ENCODE measurements around the gene PDZD8. TPM values are rescaled to one million over a fixed set of nuclear protein-coding genes. Genes with fewer than 3 reads are reported as not detected.

Gene PDZD8
- total and polyA plus RNA-seq, 2 donors (not counting 3 experiments of a cell fraction or from before 2014, with no cell fraction given) = 5.9 to 22.6 TPM

DNA sequence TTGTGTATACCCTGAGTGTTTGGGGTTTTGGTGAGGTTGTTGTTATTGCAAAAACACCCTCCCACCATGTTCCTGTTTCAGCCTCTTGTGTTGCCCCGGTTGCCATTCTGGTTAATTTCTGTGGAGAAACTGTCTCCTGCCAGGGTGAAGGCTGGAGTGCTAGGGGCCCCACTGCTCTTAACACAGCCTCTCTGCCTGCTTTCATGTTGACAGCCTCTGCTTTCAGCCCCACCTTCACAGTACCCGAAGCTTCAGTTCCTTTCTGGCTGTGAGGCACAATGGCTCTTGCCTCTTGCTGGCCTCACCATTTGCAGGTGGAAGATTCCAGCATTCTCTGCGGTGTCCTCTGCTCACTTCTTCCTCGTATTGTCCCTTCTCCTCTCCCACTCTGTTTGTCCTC lies 115.2 kb downstream of the PDZD8 start:
- CTCF ChIA-PET = no interaction called here

More for the DNA sequence above, 115.2 kb downstream of the PDZD8 start:
- Histone ChIP-seq H3K9me3 (replicated peaks; ENCODE audit: control insufficient read depth, insufficient read depth, low read length) (no peaks in the 10 kb centered on the region), H3K9ac (replicated peaks; ENCODE audit: extremely low read depth, insufficient read depth, low read length) (no peak overlapping the region), H3K4me3 (replicated peaks in 1 of 3; ENCODE audit: insufficient read depth in 1 of 3, low read depth in 1 of 3, low read length in 3 of 3) (no peak overlapping the region), H3K9me1 (replicated peaks; ENCODE audit: control insufficient read depth, extremely low read depth, insufficient read depth, low read length) (no peaks in the 10 kb centered on the region), H3K27ac (ENCODE audit: insufficient read depth, low read depth, low read length) (no peak overlapping the region), H3K4me1 (ENCODE audit: control insufficient read depth, extremely low read depth, insufficient read depth, low read length) (no peaks in the 10 kb centered on the region), H3K36me3 (ENCODE audit: control insufficient read depth in 2 of 2, extremely low read depth in 1 of 2, insufficient read depth in 2 of 2, low read length in 2 of 2) (no peaks in the 10 kb centered on the region), H3K27me3 (ENCODE audit: control insufficient read depth in 2 of 2, insufficient read depth in 2 of 2, low read length in 2 of 2) (peaks cover 0 to 4% of the 10 kb centered on the region in 2 experiments), H3K4me2 (ENCODE audit: insufficient read depth, low read length) (no peak overlapping the region), H4K20me1 (replicated peaks; ENCODE audit: control insufficient read depth, extremely low read depth, insufficient read depth, low read length) (no peaks in the 10 kb centered on the region), H2AFZ (ENCODE audit: low read depth, low read length) (no peak overlapping the region), H3K79me2 (ENCODE audit: control insufficient read depth, insufficient read depth, low read length) (no peaks in the 10 kb centered on the region)
- dilution Hi-C loops (cut with MboI; ENCODE audit: extremely low pct_ligation_motif_present, low sequenced_read_pairs) = no loop called here
- no peak for DNase-seq (ENCODE audit: low read depth, low spot score)
- intact Hi-C loops (cut with micrococcal nuclease) = no loop called here
- FAIRE-seq = no peak
- no TSS peak for BruUV-seq (replicated peaks)
- no peak for TF ChIP-seq EZH2 (IDR thresholded peaks at IDR 0.05; ENCODE audit: borderline replicate concordance, low read depth, low read length, severe bottlenecking)
- TF ChIP-seq JUN (IDR thresholded peaks at IDR 0.05; ENCODE audit: borderline replicate concordance, insufficient read depth, insufficient read length, low read depth) = no peak
- TF ChIP-seq, protein P1, sequence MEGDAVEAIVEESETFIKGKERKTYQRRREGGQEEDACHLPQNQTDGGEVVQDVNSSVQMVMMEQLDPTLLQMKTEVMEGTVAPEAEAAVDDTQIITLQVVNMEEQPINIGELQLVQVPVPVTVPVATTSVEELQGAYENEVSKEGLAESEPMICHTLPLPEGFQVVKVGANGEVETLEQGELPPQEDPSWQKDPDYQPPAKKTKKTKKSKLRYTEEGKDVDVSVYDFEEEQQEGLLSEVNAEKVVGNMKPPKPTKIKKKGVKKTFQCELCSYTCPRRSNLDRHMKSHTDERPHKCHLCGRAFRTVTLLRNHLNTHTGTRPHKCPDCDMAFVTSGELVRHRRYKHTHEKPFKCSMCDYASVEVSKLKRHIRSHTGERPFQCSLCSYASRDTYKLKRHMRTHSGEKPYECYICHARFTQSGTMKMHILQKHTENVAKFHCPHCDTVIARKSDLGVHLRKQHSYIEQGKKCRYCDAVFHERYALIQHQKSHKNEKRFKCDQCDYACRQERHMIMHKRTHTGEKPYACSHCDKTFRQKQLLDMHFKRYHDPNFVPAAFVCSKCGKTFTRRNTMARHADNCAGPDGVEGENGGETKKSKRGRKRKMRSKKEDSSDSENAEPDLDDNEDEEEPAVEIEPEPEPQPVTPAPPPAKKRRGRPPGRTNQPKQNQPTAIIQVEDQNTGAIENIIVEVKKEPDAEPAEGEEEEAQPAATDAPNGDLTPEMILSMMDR (IDR thresholded peaks at IDR 0.05; ENCODE audit: extremely low read depth in 1 of 2, insufficient read depth in 1 of 2, low read depth in 1 of 2, low read length in 2 of 2) = no peak
- TF ChIP-seq, protein P2, sequence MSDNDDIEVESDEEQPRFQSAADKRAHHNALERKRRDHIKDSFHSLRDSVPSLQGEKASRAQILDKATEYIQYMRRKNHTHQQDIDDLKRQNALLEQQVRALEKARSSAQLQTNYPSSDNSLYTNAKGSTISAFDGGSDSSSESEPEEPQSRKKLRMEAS (IDR thresholded peaks at IDR 0.05; ENCODE audit: insufficient read depth, insufficient read length) = no peak
- TF ChIP-seq GATA2 (IDR thresholded peaks at IDR 0.05; ENCODE audit: insufficient read depth, insufficient read length, low read depth, low read length) = no peak
- no peak for TF ChIP-seq POLR2AphosphoS5 (IDR thresholded peaks at IDR 0.05; ENCODE audit: insufficient read depth, low read depth, low read length)
- no peak for TF ChIP-seq POLR2A (IDR thresholded peaks at IDR 0.05; ENCODE audit: low read depth, low read length)
- TF ChIP-seq MYC (IDR thresholded peaks at IDR 0.05; ENCODE audit: low read depth, low read length) = no peak
- TF ChIP-seq FOS (IDR thresholded peaks at IDR 0.05; ENCODE audit: borderline replicate concordance, insufficient read depth, low read length) = no peak
- POLR2A ChIA-PET = no interaction called here
